Measurements from ENCODE around the gene DNAJC10.

The DNAJC10 gene

GRCh38 chr2:182694189-182694588 lies 21.9 kb upstream of the DNAJC10 start:
- no peak overlapping the region for H3K4me3 ChIP-seq (ENCODE audit: low read depth in 1 of 5, low read length in 5 of 5)
- H3K9ac ChIP-seq (ENCODE audit: low read length in 5 of 5), result no peak overlapping the region
- no peak overlapping the region for H3K27ac ChIP-seq (ENCODE audit: low read depth, low read length)
- H3K36me3 ChIP-seq (ENCODE audit: control insufficient read depth in 5 of 5, insufficient read depth in 5 of 5, low read length in 5 of 5), result no peaks in the 10 kb centered on the region
- no peaks in the 10 kb centered on the region for H3K4me1 ChIP-seq (ENCODE audit: control insufficient read depth in 5 of 5, insufficient read depth in 5 of 5, low read length in 5 of 5)
- H3K27me3 ChIP-seq (ENCODE audit: control insufficient read depth in 5 of 5, insufficient read depth in 4 of 5, low read length in 5 of 5), result no peaks in the 10 kb centered on the region
- no peaks in the 10 kb centered on the region for H3K9me3 ChIP-seq (ENCODE audit: control insufficient read depth in 5 of 5, low read length in 5 of 5)

GRCh38 chr2:182695776-182696175 lies 20.3 kb upstream of the DNAJC10 start:
- no peak overlapping the region for H3K4me3 ChIP-seq (ENCODE audit: low read depth in 1 of 5, low read length in 5 of 5)
- H3K9ac ChIP-seq (ENCODE audit: low read length in 5 of 5), result no peak overlapping the region
- H3K27ac ChIP-seq (ENCODE audit: low read depth, low read length), result no peak overlapping the region
- no peaks in the 10 kb centered on the region for H3K36me3 ChIP-seq (ENCODE audit: control insufficient read depth in 5 of 5, insufficient read depth in 5 of 5, low read length in 5 of 5)
- no peaks in the 10 kb centered on the region for H3K4me1 ChIP-seq (ENCODE audit: control insufficient read depth in 5 of 5, insufficient read depth in 5 of 5, low read length in 5 of 5)
- no peaks in the 10 kb centered on the region for H3K27me3 ChIP-seq (ENCODE audit: control insufficient read depth in 5 of 5, insufficient read depth in 4 of 5, low read length in 5 of 5)
- no peaks in the 10 kb centered on the region for H3K9me3 ChIP-seq (ENCODE audit: control insufficient read depth in 5 of 5, low read length in 5 of 5)

- Histone ChIP-seq H3K27me3 (ENCODE audit: control insufficient read depth in 5 of 5, insufficient read depth in 4 of 5, low read length in 5 of 5) (no peaks in the 10 kb centered on the region), H3K4me1 (ENCODE audit: control insufficient read depth in 5 of 5, insufficient read depth in 5 of 5, low read length in 5 of 5) (no peaks in the 10 kb centered on the region), H3K4me3 (ENCODE audit: low read depth in 1 of 5, low read length in 5 of 5) (no peak overlapping the region), H3K27ac (ENCODE audit: low read depth, low read length) (no peak overlapping the region), H3K9me3 (ENCODE audit: control insufficient read depth in 5 of 5, low read length in 5 of 5) (no peaks in the 10 kb centered on the region), H3K9ac (ENCODE audit: low read length in 5 of 5) (no peak overlapping the region), H3K36me3 (ENCODE audit: control insufficient read depth in 5 of 5, insufficient read depth in 5 of 5, low read length in 5 of 5) (no peaks in the 10 kb centered on the region)
These were observed 17.4 kb upstream of the DNAJC10 start for GRCh38 chr2:182698671-182699070.

- no peaks in the 10 kb centered on the region for H3K36me3 ChIP-seq (ENCODE audit: control insufficient read depth in 5 of 5, insufficient read depth in 5 of 5, low read length in 5 of 5)
- no peak overlapping the region for H3K4me3 ChIP-seq (ENCODE audit: low read depth in 1 of 5, low read length in 5 of 5)
- H3K27ac ChIP-seq (ENCODE audit: low read depth, low read length), result no peak overlapping the region
- no peaks in the 10 kb centered on the region for H3K9me3 ChIP-seq (ENCODE audit: control insufficient read depth in 5 of 5, low read length in 5 of 5)
- no peak overlapping the region for H3K9ac ChIP-seq (ENCODE audit: low read length in 5 of 5)
- H3K27me3 ChIP-seq (ENCODE audit: control insufficient read depth in 5 of 5, insufficient read depth in 4 of 5, low read length in 5 of 5), result no peaks in the 10 kb centered on the region
- no peaks in the 10 kb centered on the region for H3K4me1 ChIP-seq (ENCODE audit: control insufficient read depth in 5 of 5, insufficient read depth in 5 of 5, low read length in 5 of 5)
These were observed 10.3 kb upstream of the DNAJC10 start for GRCh38 chr2:182705761-182706160.

- H3K27me3 ChIP-seq (ENCODE audit: control insufficient read depth in 5 of 5, insufficient read depth in 4 of 5, low read length in 5 of 5), result no peaks in the 10 kb centered on the region
- no peak overlapping the region for H3K4me3 ChIP-seq (ENCODE audit: low read depth in 1 of 5, low read length in 5 of 5)
- H3K27ac ChIP-seq (ENCODE audit: low read depth, low read length), result no peak overlapping the region
These were observed 9.3 kb upstream of the DNAJC10 start for GRCh38 chr2:182706751-182707150.

GRCh38 chr2:182713601-182714000 lies 2.5 kb upstream of the DNAJC10 start:
- Histone ChIP-seq H3K9me3 (ENCODE audit: control insufficient read depth in 5 of 5, low read length in 5 of 5) (no peaks in the 10 kb centered on the region), H3K9ac (ENCODE audit: low read length in 5 of 5) (no peak overlapping the region), H3K36me3 (ENCODE audit: control insufficient read depth in 5 of 5, insufficient read depth in 5 of 5, low read length in 5 of 5) (no peaks in the 10 kb centered on the region), H3K27me3 (ENCODE audit: control insufficient read depth in 5 of 5, insufficient read depth in 4 of 5, low read length in 5 of 5) (no peaks in the 10 kb centered on the region), H3K27ac (ENCODE audit: low read depth, low read length) (no peak overlapping the region), H3K4me3 (ENCODE audit: low read depth in 1 of 5, low read length in 5 of 5) (no peak overlapping the region), H3K4me1 (ENCODE audit: control insufficient read depth in 5 of 5, insufficient read depth in 5 of 5, low read length in 5 of 5) (peaks cover 0 to 37% (median 29%) of the 10 kb centered on the region in 5 donors)

More at GRCh38 chr2:182706751-182707150, 9.3 kb upstream of the DNAJC10 start:
- Histone ChIP-seq H3K9ac (ENCODE audit: low read length in 5 of 5) (no peak overlapping the region), H3K36me3 (ENCODE audit: control insufficient read depth in 5 of 5, insufficient read depth in 5 of 5, low read length in 5 of 5) (no peaks in the 10 kb centered on the region), H3K4me1 (ENCODE audit: control insufficient read depth in 5 of 5, insufficient read depth in 5 of 5, low read length in 5 of 5) (no peaks in the 10 kb centered on the region), H3K9me3 (ENCODE audit: control insufficient read depth in 5 of 5, low read length in 5 of 5) (no peaks in the 10 kb centered on the region)

- H3K4me1 ChIP-seq (ENCODE audit: control insufficient read depth in 5 of 5, insufficient read depth in 5 of 5, low read length in 5 of 5), result peaks cover 0 to 37% (median 29%) of the 10 kb centered on the region in 5 donors
- no peaks in the 10 kb centered on the region for H3K27me3 ChIP-seq (ENCODE audit: control insufficient read depth in 5 of 5, insufficient read depth in 4 of 5, low read length in 5 of 5)
- peak overlapping the region; percentile 57 to 96 (median 92) for H3K9ac ChIP-seq (ENCODE audit: low read length in 5 of 5)
- H3K27ac ChIP-seq (ENCODE audit: low read depth, low read length), result peak overlapping the region; percentile 81
- H3K4me3 ChIP-seq (ENCODE audit: low read depth in 1 of 5, low read length in 5 of 5), result peak overlapping the region; percentile 90 to 98 (median 96)
- H3K36me3 ChIP-seq (ENCODE audit: control insufficient read depth in 5 of 5, insufficient read depth in 5 of 5, low read length in 5 of 5), result peaks cover 0 to 4% (median 3%) of the 10 kb centered on the region in 5 donors
- H3K9me3 ChIP-seq (ENCODE audit: control insufficient read depth in 5 of 5, low read length in 5 of 5), result no peaks in the 10 kb centered on the region
These were observed 751 bp upstream of the DNAJC10 start for GRCh38 chr2:182715121-182715891.

- Histone ChIP-seq H3K9ac (ENCODE audit: low read length in 5 of 5) (peak overlapping the region; percentile 57 to 96 (median 92)), H3K4me1 (ENCODE audit: control insufficient read depth in 5 of 5, insufficient read depth in 5 of 5, low read length in 5 of 5) (peaks cover 0 to 37% (median 29%) of the 10 kb centered on the region in 5 donors), H3K27me3 (ENCODE audit: control insufficient read depth in 5 of 5, insufficient read depth in 4 of 5, low read length in 5 of 5) (no peaks in the 10 kb centered on the region), H3K36me3 (ENCODE audit: control insufficient read depth in 5 of 5, insufficient read depth in 5 of 5, low read length in 5 of 5) (peaks cover 2 to 10% (median 5%) of the 10 kb centered on the region in 5 donors), H3K4me3 (ENCODE audit: low read depth in 1 of 5, low read length in 5 of 5) (peak overlapping the region; percentile 87 to 98 (median 96)), H3K9me3 (ENCODE audit: control insufficient read depth in 5 of 5, low read length in 5 of 5) (no peaks in the 10 kb centered on the region), H3K27ac (ENCODE audit: low read depth, low read length) (peak overlapping the region; percentile 81)
These were observed 558 bp downstream of the DNAJC10 start for GRCh38 chr2:182716650-182716979.

GRCh38 chr2:182717416-182717815 lies 1.4 kb downstream of the DNAJC10 start:
- Histone ChIP-seq H3K27ac (ENCODE audit: low read depth, low read length) (no peak overlapping the region), H3K36me3 (ENCODE audit: control insufficient read depth in 5 of 5, insufficient read depth in 5 of 5, low read length in 5 of 5) (peaks cover 2 to 10% (median 5%) of the 10 kb centered on the region in 5 donors), H3K9ac (ENCODE audit: low read length in 5 of 5) (peak overlapping the region; percentile 35 to 95 (median 42)), H3K4me1 (ENCODE audit: control insufficient read depth in 5 of 5, insufficient read depth in 5 of 5, low read length in 5 of 5) (peaks cover 0 to 37% (median 29%) of the 10 kb centered on the region in 5 donors), H3K4me3 (ENCODE audit: low read depth in 1 of 5, low read length in 5 of 5) (peak overlapping the region in 2 of 5 donors; percentile 9 to 96), H3K27me3 (ENCODE audit: control insufficient read depth in 5 of 5, insufficient read depth in 4 of 5, low read length in 5 of 5) (no peaks in the 10 kb centered on the region), H3K9me3 (ENCODE audit: control insufficient read depth in 5 of 5, low read length in 5 of 5) (no peaks in the 10 kb centered on the region)

- Histone ChIP-seq H3K27me3 (ENCODE audit: control insufficient read depth in 5 of 5, insufficient read depth in 4 of 5, low read length in 5 of 5) (no peaks in the 10 kb centered on the region), H3K27ac (ENCODE audit: low read depth, low read length) (no peak overlapping the region), H3K4me3 (ENCODE audit: low read depth in 1 of 5, low read length in 5 of 5) (peak overlapping the region in 1 of 5 donors; percentile 9), H3K36me3 (ENCODE audit: control insufficient read depth in 5 of 5, insufficient read depth in 5 of 5, low read length in 5 of 5) (peaks cover 2 to 10% (median 7%) of the 10 kb centered on the region in 5 donors), H3K9ac (ENCODE audit: low read length in 5 of 5) (no peak overlapping the region), H3K4me1 (ENCODE audit: control insufficient read depth in 5 of 5, insufficient read depth in 5 of 5, low read length in 5 of 5) (peaks cover 0 to 37% (median 29%) of the 10 kb centered on the region in 5 donors), H3K9me3 (ENCODE audit: control insufficient read depth in 5 of 5, low read length in 5 of 5) (no peaks in the 10 kb centered on the region)
These were observed 1.8 kb downstream of the DNAJC10 start for GRCh38 chr2:182717816-182718215.

All from subcutaneous abdominal adipose tissue (tissue), 5 donors.